8988T (cell line): ENCODE results near the gene NMD3.

ENCODE experiments used
- DNase-seq: peaks from one replicate; pipeline ENCODE4 v3.0.0; 2011

The NMD3 gene

GRCh38 chr3:161289174-161289573, 68.1 kb downstream of the NMD3 start:
- DNase-seq = no peak

GRCh38 chr3:161291191-161291901, 70.2 kb downstream of the NMD3 start:
- no peak for DNase-seq

GRCh38 chr3:161293381-161293780, 72.3 kb downstream of the NMD3 start:
- DNase-seq = no peak

GRCh38 chr3:161295325-161295724, 74.2 kb downstream of the NMD3 start:
- DNase-seq = no peak

- DNase-seq = no peak
Measured at GRCh38 chr3:161296814-161297213, 75.7 kb downstream of the NMD3 start.
